ENCODE data around the gene DMRTB1. TPM values are rescaled to one million over a fixed set of nuclear protein-coding genes. Genes with fewer than 3 reads are reported as not detected.

DMRTB1 gene
- polyA plus RNA-seq, 1 donor: not detected

DNA sequence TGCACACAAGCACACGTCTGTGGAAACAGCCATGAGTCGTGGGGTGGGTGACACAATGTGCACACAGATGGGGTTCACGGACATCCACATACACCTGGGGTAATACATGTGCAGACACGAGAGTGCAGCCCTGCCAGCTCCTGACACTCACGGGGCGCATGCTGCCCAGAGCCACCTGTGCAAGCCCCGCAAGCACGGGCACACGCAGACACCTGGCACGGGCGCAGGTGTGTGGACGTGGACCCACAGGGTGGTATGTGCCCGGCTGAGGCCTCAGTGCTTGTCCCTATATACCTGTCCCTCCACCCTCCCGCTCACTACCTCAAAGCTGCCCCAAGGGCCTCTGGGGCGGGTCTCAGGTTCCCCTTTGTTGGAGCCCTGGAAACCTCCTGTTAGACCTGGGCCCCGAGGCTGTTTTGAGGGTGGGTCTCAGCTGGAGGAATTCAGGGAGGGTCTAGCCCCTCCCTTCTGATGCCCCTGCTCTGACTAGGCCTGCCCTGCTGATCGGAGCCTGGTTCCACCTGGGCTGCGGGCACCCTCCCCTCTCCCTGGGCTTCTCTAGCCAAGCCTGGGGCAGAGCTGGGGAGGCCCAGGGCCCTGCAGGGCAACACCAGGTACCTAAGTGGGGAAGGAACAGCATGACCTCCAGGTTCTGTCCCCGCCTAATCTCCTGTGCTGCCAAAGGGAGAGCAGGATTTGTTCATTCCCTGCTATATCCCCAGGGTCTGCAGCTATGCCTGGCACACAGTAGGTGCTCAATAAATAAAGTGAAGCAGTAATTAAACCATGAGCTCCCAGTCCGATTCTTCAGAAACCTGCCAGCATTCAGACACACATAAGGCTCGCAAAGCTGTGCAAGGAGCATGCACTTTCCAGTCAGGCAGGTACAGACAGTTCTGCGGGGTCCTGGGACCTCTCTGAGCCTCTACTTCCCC is 49.1 kb downstream of the DMRTB1 start:
- DNase-seq (ENCODE audit: low read depth): no peak

- no peak for DNase-seq (ENCODE audit: low read depth)
These were observed 49.9 kb downstream of the DMRTB1 start for GRCh38 chr1:53508991-53509666.

DNA sequence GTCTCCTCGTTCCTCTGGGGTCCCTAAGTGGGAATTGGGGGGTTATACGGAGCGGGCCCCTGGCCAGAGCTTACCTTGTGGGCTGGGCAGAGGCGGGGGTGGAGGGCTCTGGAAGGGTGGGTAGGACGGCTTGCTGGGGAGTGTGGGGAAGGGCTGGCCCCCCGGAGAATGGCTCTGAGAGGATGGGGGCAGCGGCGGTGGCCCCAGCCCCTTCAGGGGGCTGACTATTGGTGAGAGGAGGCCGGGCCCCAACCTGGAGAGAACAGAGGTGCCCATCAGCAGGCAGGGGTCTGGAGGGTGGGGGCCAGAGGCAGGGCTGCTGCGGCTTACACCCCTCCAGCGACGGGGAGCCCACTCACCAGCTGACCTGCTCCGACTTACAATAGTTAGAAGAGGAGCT is 50.6 kb downstream of the DMRTB1 start:
- DNase-seq (ENCODE audit: low read depth): no peak

GRCh38 chr1:53510215-53510614 is 51.0 kb downstream of the DMRTB1 start:
- DNase-seq (ENCODE audit: low read depth): no peak

- DNase-seq (ENCODE audit: low read depth): no peak
These were observed 52.2 kb downstream of the DMRTB1 start for GRCh38 chr1:53511323-53511932.

DNA sequence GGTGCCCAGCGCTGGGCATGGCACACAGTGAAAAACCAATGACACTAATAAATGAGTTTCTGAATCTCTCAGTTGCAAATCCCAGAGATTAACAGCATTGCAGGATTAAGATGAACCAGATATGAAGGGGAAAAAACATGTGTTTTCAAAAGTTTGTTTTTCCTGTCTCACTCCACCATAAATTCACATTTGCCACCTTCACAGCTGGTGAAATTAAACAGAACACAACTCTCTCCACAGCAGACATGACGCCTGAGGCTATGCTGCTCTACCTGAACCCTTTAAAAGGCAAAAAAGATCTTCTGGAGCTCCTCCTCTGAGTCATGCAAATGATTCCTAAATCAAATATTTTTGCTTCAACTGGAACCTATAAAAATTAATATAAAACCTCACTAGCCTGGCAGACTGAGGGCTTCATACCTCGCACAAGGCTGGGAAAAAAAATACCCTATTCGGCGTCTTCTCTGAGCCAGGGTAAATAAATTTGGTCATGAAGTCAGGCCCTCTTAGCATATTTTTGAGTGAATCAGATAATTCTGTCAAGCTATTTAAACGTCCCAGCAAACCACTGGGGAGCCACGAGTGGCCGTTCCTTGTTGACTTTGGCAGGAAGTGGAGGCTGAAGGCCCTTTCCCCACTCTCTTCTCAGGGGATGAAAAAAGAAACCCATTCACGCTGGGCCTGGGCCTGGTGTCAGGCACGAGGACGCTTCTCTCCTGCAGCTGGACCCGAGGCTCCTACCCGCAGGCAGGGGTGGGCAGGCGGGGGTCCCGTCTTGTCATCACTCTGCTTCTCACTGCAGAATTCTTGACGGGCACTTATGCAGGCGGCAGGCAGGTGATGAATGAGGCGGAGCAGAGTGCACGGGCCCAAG is 53.0 kb downstream of the DMRTB1 start:
- no peak for DNase-seq (ENCODE audit: low read depth)

DNA sequence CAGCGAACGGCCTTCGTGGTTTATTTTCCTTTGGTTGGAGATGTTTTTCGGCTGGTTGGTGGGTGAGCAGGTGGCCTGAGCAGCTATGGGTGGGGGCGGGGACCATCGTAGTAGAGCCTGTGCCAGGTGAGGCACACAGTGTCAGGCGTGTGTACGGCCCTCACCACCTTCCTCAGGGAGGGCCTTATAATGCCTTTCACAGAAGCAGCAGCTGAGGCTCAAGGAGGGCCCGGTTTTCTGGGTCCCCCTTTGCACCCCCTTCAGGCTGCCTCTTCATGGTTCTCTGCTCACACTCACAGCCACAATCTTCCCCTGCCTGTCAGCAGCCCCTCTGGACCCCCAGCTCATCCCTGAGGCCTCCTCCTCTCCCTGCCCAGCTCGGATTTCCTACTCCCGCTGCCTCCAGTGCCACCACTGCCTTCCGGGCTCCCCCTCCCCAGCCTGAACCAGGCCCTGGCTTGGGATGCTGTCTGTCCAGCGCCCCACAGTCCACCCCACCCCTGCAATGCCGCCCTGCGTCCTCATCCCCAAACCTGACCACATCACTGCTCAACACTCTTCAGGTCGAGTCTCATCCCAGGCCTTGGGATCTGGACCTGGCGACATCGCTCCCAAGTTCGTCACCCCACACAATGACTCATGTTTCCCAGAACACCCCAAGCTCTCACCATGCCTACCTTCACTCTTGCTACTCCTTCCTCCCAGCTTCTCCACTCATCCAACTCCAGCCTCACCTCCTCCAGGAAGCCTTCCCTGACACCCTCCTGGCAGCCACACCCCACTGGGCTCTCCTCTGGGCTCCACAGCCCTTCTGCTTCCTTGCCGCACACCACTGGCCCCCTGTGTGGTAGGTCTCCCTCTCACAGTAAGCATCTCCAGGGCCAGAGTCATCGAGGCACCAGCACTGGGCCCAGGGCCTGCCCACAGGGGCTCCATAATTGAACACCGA is 53.9 kb downstream of the DMRTB1 start:
- no peak for DNase-seq (ENCODE audit: low read depth)

- no peak for DNase-seq (ENCODE audit: low read depth)
These were observed 54.6 kb downstream of the DMRTB1 start for GRCh38 chr1:53513846-53514245.

- no peak for DNase-seq (ENCODE audit: low read depth)
These were observed 55.2 kb downstream of the DMRTB1 start for GRCh38 chr1:53514436-53514835.

- DNase-seq (ENCODE audit: low read depth): no peak
These were observed 57.0 kb downstream of the DMRTB1 start for GRCh38 chr1:53516181-53516580.

Other genes starting within 250 kb of the DMRTB1 start
- gene CZIB, start 238.8 kb upstream of the DMRTB1 start, polyA plus RNA-seq (ENCODE audit: insufficient read length): 60.9 TPM
- gene MAGOH, start 220.9 kb upstream of the DMRTB1 start, polyA plus RNA-seq (ENCODE audit: insufficient read length): 41.6 TPM
- 5.9 TPM for gene LRP8, start 131.3 kb upstream of the DMRTB1 start, polyA plus RNA-seq (ENCODE audit: insufficient read length)